Stimulated activated CD4-positive, alpha-beta T cell treated with anti-CD3 and anti-CD28 coated beads, Interleukin-4, amount 100 ng/mL, for 4 hours (primary cell): ENCODE results near the gene AQP12B.
"Not testable (repeated sequence)": the region's sequence is repeated elsewhere in the genome, so short reads cannot be mapped to it uniquely, and the experiment has no call there.

ENCODE experiments used
- DNase-seq, 2 experiments: peaks; one replicate each; pipeline ENCODE4 v3.0.0-alpha.2; 2020

AQP12B gene

GRCh38 chr2:240701091-240701735 is 18.5 kb upstream of the AQP12B start:
- DNase-seq, result no peak

DNA sequence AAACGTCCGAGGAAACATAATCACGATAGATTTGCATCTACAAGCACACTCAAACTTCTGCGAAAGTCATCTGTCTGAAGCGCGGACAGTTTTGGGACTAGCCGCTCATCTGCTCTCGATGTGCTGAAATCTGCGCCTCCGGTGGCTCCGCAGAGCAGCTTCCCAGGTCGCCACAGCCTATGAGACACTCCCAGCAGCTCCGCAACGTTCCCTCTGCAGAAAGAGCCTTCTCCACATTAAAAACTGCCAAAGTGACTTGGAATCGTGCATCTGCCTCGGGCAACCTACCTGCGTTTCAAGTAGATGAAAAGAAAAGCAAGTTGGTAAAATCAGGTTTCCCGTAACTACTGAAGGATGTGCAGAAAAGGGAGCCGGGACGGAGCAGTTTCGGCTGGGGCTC is 17.9 kb upstream of the AQP12B start:
- DNase-seq, result not testable (repeated sequence)

DNA sequence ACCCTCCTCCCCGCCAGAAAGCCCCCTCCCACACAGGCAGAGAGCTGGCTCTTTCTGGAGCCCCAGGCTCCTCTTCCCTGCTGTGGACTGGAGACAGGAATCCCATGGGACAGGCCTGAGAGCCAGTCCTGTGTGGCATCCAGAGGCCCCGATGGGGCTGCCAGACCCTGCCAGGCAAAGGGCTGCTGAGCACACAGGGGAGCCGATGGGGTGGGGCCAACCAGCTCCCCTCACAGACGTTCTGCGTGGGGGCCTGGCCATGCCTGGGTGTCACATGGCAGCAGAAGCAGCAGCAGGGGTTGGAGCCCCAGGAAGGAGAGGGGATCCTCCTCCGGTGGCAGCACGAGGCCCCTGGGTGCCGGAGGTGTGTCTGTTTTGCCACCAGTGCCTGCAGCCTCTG is 17.1 kb upstream of the AQP12B start:
- DNase-seq, result not testable (repeated sequence)

DNA sequence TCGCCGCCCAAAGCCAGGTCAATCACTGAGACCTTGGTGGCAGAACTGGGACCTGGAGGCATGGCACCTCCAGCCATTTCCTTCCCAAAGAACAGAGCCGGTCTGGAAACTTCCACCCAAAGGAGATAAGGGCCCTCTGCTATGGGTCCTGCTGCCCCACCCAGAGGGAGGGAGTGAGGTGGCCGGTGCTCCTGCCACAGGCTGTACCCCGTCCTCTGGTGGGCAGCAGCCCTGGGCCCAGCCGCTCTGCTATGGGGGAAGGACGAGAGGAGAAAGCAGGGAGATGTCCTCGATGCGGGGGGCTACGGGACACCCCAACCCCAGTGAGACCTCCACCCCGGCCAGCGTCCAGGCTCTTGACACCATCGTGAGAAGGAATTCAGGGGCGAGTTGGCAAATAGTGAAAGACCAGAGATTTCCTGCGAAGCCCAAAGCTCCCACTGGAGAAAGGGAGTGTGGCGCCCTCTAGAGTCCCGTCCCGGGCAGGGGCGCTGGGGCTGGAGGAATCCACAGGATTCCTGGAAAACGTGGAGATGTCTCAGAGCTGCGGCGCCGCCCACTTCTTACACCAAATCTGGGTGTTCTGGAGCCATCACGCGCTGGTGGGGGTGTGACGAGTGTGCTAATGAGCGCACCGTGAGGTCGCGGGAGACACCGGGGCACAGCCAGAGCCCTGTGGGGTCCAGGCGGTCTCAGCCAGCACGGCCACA is 16.3 kb upstream of the AQP12B start:
- DNase-seq, result not testable (repeated sequence)

DNA sequence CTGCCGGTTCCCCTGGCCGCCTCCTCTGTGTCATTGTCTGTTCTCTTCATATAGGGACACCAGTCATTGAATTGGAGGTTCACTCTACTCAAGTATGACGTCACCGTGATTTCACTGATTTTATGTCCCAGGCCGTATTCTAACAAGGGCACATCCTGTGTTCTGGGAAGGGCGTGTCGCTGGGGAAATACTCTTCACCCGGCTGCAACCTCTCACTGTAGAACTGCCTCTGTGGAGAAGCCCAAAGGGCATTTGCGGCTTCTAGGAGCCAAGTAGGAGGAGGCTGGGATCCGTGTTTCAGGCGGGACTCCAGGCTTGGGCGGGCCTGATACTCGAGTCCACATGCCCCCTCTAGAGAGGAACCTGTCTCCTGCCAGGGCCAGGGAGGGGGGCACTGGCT is 13.8 kb upstream of the AQP12B start:
- DNase-seq, result not testable (repeated sequence)

DNA sequence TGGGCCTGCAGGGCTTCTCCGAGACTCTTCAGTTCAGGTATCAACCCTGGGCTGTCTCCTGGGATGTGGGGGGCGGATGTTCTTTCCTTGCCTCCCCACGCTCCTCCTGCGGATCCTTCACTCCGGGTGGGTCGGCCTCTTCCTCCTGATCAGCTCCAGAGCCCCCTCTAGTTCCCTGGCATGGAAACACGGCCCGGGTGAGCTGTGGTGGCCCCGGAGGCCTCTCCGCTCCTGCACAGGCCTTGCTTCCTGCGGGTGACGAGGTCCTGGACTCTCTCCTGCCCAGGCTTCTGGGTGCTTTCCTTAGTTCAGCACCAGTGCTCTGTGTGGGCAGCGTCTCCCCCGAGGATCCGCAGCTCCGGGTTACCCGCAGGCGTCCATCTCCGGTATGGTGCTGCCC is 12.9 kb upstream of the AQP12B start:
- DNase-seq, result not testable (repeated sequence)

- DNase-seq, result not testable (repeated sequence)
Measured at GRCh38 chr2:240694304-240694703, 11.6 kb upstream of the AQP12B start.

DNA sequence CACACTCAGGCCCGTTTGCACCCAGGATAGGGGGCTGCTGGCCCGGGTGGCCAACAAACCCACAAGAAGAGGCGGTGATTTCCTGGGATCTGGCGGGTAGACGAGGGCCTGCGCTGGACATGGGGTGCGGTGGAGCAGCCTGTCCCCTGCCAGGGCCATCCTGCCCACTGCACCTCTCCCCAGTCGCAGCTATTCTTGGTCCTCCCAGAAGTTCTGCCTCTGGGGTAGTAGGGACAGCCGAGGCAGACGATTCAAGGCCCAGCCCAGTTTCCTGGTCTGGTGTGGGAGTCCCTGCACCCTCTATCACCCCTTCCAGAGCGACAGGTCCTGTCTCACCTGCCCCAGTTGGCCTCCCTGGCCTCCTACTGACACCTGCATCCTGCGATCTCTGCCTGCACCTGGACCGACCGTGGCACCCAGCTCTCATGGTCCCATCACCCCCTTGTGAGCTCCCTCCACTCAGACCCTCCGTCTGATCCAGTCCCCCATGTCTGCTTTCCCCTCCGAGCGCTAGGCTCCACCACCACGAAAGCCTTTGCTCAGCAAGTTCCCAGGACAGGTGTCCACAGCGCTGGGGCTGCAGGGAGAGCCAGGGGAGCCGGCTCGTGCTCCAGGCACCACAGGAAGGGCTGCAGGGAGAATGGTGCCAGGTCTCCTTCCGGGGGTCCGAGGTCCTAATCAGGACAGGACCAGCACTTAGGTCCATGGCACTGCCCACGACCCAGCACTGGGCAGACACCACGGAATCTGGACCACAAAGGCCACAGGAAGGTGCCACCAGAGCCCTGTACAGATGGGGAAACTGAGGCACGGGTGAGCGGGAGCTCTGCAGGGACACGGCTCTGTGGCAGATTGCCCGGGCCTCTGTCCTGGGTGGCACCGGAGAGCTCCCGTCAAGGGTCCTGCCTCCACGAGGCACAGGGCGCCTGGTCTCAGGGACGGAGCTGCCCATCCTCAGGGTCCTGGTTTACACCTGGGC is 10.2 kb upstream of the AQP12B start:
- not testable (repeated sequence) for DNase-seq

- not testable (repeated sequence) for DNase-seq
Measured at GRCh38 chr2:240691631-240692420, 9.1 kb upstream of the AQP12B start, which contains the start of gene AQP12A. TSS of gene AQP12A (plus strand) at chr2:240691866. CDS start at chr2:240691914, 48 bp downstream.

DNA sequence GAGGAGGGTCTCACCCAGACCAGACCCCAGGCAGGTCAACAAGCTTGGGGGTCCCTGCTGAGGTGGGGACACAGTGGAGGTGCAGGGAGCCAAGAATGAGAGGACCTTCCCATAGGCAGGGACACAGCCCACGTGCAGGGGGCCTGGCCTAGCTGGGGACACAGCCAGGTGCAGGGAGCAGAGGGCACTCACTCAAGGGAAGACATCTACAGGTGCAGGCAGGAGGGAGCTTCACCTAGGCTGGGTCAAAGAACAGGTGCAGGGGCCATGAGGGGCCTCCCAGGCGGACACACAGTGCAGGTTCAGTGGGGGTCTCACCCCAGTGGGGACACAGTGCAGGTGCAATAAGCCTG is 8.4 kb upstream of the AQP12B start:
- DNase-seq, result not testable (repeated sequence)

GRCh38 chr2:240690421-240691074 is 7.9 kb upstream of the AQP12B start:
- DNase-seq, result not testable (repeated sequence)

GRCh38 chr2:240689975-240690374 is 7.3 kb upstream of the AQP12B start:
- no peak for DNase-seq

DNA sequence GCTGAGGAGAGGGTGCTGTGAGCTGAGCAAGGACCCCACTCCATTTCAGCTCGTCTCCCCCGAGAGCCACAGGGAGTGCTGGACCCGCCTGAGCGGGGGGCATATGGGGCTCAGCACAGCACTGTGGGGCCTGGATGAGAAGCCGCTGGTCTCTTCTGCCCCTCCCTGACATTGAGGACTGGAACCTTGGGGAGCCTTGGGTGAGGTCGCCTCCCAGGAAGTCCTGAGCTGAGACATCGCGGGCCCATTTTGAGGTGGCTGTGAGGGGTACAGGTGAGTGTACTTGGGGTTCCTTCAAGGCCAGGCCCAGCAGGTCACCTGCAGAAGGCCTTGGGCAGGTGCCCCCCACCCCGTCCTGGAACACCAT is 5.9 kb upstream of the AQP12B start:
- DNase-seq, result no peak

GRCh38 chr2:240687741-240688552 is 5.3 kb upstream of the AQP12B start:
- no peak for DNase-seq

DNA sequence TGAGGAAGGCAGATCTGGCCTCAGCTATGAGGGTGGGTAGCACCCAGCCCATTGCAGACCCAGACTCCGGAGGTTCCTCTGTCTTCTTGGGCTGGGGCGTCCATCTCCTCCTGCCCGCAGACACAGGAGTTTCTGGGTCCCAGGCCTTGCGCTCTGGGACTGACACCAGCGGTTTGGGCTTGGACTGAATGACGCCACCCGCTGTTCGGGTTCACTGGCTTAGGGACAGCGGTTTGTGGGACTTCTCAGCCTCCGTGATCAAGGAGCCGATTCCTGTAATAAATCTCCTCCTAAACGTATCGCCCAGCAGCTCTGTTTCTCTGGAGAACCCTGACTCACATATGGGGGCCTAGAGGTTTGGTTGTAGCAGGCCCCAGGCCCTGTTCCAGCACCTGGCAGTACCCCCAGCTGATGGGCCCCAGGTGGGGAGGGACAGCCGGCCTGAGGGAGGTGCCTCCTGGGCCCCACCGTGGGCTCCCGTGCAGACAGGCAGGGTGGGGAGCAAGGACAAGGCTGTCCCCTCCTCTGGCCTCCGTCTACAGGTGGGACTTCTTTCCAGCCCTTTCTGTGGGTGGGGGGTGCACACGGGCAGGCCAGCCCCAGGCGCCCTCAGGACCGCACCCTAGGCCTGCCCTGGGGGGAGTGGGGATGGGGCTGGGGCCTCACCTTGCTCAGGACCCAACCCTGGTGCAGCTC is 4.5 kb upstream of the AQP12B start:
- no peak for DNase-seq

- DNase-seq, result no peak
Measured at GRCh38 chr2:240686460-240686859, 3.8 kb upstream of the AQP12B start.

DNA sequence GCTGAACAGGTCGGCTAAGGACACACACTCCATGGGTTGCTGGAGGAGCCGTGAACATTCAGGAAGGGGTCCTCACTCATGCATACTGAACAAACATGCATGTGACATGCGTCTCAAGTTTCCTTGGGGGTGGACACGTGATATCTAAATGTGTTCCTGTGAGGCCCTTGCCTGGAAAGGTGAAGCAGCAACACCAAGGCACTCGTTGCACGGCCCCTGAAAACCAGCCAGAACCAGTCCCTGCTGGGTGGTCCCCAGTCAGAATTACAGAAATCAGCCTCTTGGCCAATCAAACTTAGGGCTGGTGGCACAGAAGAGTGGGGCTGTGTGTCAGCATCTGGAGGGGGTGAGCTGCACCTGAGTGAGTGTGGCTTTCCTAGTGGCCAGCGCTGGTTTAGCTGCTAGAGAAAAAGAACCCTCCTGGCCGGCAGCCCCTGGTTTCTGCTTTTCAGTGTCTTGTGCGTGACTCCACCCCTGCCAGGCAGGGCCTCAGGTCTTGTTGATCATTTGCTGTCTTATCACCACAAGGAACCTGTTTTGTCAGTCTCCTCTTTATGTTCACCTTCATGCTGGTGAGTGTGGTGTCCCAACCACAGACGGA is 3.2 kb upstream of the AQP12B start:
- DNase-seq, result no peak

DNA sequence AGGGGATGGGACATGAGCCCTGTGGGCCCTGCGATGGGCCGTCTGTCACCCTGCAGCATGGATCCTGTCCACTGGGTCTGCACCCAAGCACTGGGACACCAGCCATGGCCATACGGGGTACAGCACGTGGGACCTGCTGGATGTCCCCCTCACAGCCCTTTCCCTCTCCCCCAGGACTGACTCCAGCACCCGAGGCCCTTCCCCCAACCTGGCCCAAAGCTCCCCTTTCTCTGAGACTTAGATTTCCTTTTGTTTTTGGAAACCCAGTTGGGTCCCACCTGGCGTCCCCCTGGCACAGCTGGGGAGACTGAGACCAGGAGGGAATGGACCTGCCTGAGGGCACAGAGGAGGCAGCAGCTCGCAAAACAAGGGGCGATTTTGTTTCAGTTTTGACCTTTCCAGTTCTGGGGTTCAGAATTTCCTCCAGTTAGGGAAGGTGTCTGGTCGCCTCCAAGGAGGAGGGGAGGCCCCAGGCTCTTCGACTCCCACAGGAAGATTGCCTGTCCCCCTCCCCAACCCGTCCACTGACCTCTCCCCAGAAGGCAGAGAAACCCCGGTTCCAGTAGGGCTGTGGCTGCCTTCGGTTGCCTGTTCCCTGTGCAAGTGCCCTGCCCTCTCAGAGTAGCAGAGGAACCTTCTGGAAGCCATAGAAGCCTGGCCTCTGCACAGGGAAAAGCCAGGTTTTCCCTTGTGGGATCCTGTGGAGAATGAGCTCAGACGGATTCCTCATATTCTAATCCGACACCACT is 1.5 kb upstream of the AQP12B start:
- DNase-seq, result not testable (repeated sequence)

GRCh38 chr2:240683329-240683979 is 769 bp upstream of the AQP12B start:
- not testable (repeated sequence) for DNase-seq
